A673 (cell line): ENCODE data around the gene GNAQ.

Source experiments
- CTCF ChIP-seq: fragments of 300-800, 200-600 bp; sonication (generic); conservative IDR thresholded peaks from 2 replicates; pipeline ENCODE4 v1.5.1; 2017; ENCODE audit warnings: low read depth, mild to moderate bottlenecking, antibody characterized with exemption, low read length, moderate library complexity, mixed read lengths
- EZH2 ChIP-seq: fragments of 200-600 bp; sonication (generic); IDR thresholded peaks from 2 replicates; pipeline ENCODE4 v1.6.1; 2017; ENCODE audit warnings: borderline replicate concordance, low read depth, mild to moderate bottlenecking, mixed read lengths, antibody characterized with exemption, low read length; ENCODE audit not compliant: poor library complexity, severe bottlenecking

GRCh38 chr9:77981907-77982306 lies 49.7 kb downstream of the GNAQ start:
- no peak for TF ChIP-seq CTCF
- no peak for TF ChIP-seq EZH2
